Measurements from ENCODE around the gene CREB3L1.

- no peak for TF ChIP-seq POLR2A (IDR thresholded peaks at IDR 0.05)
- TF ChIP-seq CTCF (IDR thresholded peaks at IDR 0.05) = no peak
Measured at GRCh38 chr11:46342239-46342638, 64.8 kb downstream of the CREB3L1 start.

Measured in upper lobe of left lung (tissue), 4 donors.